HCT116 (cell line): ENCODE data around the gene SETSIP. TPM values are rescaled to one million over a fixed set of nuclear protein-coding genes. Genes with fewer than 3 reads are reported as not detected.

Source experiments
- ATAC-seq: fragments of 200-7000 bp; cut with Tn5 transposase; 2 replicates; pipeline ENCODE4 v1.9.1; 2020; ENCODE audit warnings: mild to moderate bottlenecking, moderate library complexity
- BruUV-seq: library from RNA; stranded (reverse); fragments of 400-500 nt; replicated peaks from 2 replicates; lab custom pipeline; 2021; lab: Mats Ljungman, UMichigan
- CTCF ChIA-PET: fragments of 300-600 bp; sonication (Branson Sonifier 250); formaldehyde crosslinking; loops from one replicate; lab custom pipeline; 2021; ENCODE audit warnings: antibody characterized with exemption; lab: Charles Lee
- POLR2A ChIA-PET: fragments of 300-600, 350-600 bp; sonication (Branson Sonifier 250); formaldehyde crosslinking; loops from one replicate; lab custom pipeline; 2021; ENCODE audit warnings: antibody characterized with exemption; lab: Charles Lee
- RAD21 ChIA-PET, 2 experiments: fragments of 300-600 bp; sonication (Branson Sonifier 250); formaldehyde crosslinking; loops; one replicate each; lab custom pipeline; 2023; ENCODE audit warnings: low total read pairs in 2 of 2; ENCODE audit not compliant: uncharacterized antibody in 2 of 2, unreplicated experiment in 2 of 2, low non-redundant PET in 1 of 2; lab: Charles Lee
- DNase-seq: peaks from one replicate; pipeline ENCODE4 v3.0.0-alpha.2; 2010; ENCODE audit warnings: low read depth, low spot score
- H2AFZ ChIP-seq: fragments of 200-600 bp; shearing (Covaris generic), sonication (generic); 2 replicates; pipeline ENCODE4 v1.6.1; 2017; ENCODE audit warnings: low read depth, mixed run types, mixed read lengths, antibody characterized with exemption, low read length; ENCODE audit not compliant: poor library complexity, severe bottlenecking
- H3K27ac ChIP-seq: 2 replicates; pipeline ENCODE4 v1.5.1; 2012; ENCODE audit warnings: low read depth, low read length
- H3K27me3 ChIP-seq: fragments of 200-600 bp; sonication (generic); 2 replicates; pipeline ENCODE4 v1.6.1; 2016; ENCODE audit warnings: mixed run types, low read length, mixed read lengths; ENCODE audit not compliant: insufficient read depth
- H3K36me3 ChIP-seq, 2 experiments: fragments of 200-500 bp in 1 of 2; fragments of 200-600 bp in 1 of 2; sonication (Bioruptor generic) in 1 of 2; sonication (generic) in 1 of 2; 2 replicates each; pipeline versions ENCODE4 v1.5.1 to v1.6.1; 2014 to 2016; ENCODE audit warnings: low read length in 2 of 2, inconsistent platforms in 1 of 2, mixed read lengths in 1 of 2, mixed run types in 1 of 2; ENCODE audit not compliant: insufficient read depth in 2 of 2, control insufficient read depth in 1 of 2
- H3K4me1 ChIP-seq, 2 experiments: fragments of 200-600 bp in 1 of 2; sonication (generic) in 1 of 2; 2 replicates each; pipeline versions ENCODE4 v1.5.1 to v1.6.1; 2012 to 2017; ENCODE audit warnings: low read length in 2 of 2, inconsistent platforms in 1 of 2, mild to moderate bottlenecking in 1 of 2, mixed read lengths in 1 of 2, mixed run types in 1 of 2, moderate library complexity in 1 of 2; ENCODE audit not compliant: insufficient read depth in 2 of 2, control insufficient read depth in 1 of 2
- H3K4me2 ChIP-seq: fragments of 200-600 bp; sonication (generic); 2 replicates; pipeline ENCODE4 v1.6.1; 2017; ENCODE audit warnings: mixed run types, low read length, mixed read lengths
- H3K4me3 ChIP-seq, 2 experiments: fragments of 200-600 bp in 1 of 2; sonication (generic) in 1 of 2; replicated peaks in 1 of 2; 2 replicates each; pipeline ENCODE4 v1.5.1; 2011 to 2016; ENCODE audit warnings: low read length in 2 of 2, control low read depth in 1 of 2, low read depth in 1 of 2, mild to moderate bottlenecking in 1 of 2, mixed read lengths in 1 of 2, mixed run types in 1 of 2
- H3K79me2 ChIP-seq: fragments of 200-600 bp; sonication (generic); 2 replicates; pipeline ENCODE4 v1.6.1; 2017; ENCODE audit warnings: mild to moderate bottlenecking, mixed run types, low read length, moderate library complexity, mixed read lengths; ENCODE audit not compliant: insufficient read depth
- H3K9ac ChIP-seq: fragments of 200-600 bp; sonication (generic); 2 replicates; pipeline ENCODE4 v1.6.1; 2016; ENCODE audit warnings: low read length, mixed read lengths
- H3K9me2 ChIP-seq: fragments of 200-600 bp; sonication (generic), shearing (Covaris generic); 2 replicates; pipeline ENCODE4 v1.6.1; 2017; ENCODE audit warnings: mixed run types, mild to moderate bottlenecking, moderate library complexity; ENCODE audit not compliant: insufficient read depth
- H3K9me3 ChIP-seq, 2 experiments: fragments of 200-500 bp in 1 of 2; fragments of 200-600 bp in 1 of 2; sonication (Bioruptor generic) in 1 of 2; sonication (generic) in 1 of 2; 2 replicates each; pipeline ENCODE4 v1.6.1; 2014 to 2017; ENCODE audit warnings: low read length in 2 of 2, mixed read lengths in 2 of 2, inconsistent platforms in 1 of 2, low read depth in 1 of 2, mild to moderate bottlenecking in 1 of 2, mixed run types in 1 of 2, moderate library complexity in 1 of 2; ENCODE audit not compliant: control insufficient read depth in 1 of 2, insufficient read depth in 1 of 2
- H4K20me1 ChIP-seq: fragments of 200-600 bp; sonication (generic), shearing (Covaris generic); 2 replicates; pipeline ENCODE4 v1.6.1; 2017; ENCODE audit warnings: mixed run types, mild to moderate bottlenecking, moderate library complexity; ENCODE audit not compliant: insufficient read depth
- EGR1 ChIP-seq: IDR thresholded peaks from 2 replicates; pipeline ENCODE4 v1.6.1; 2012; ENCODE audit warnings: low read depth
- ELF1 ChIP-seq: IDR thresholded peaks from 2 replicates; pipeline ENCODE4 v1.6.1; 2012; ENCODE audit warnings: low read depth, borderline replicate concordance
- FOSL1 ChIP-seq: IDR thresholded peaks from 2 replicates; pipeline ENCODE4 v1.6.1; 2012; ENCODE audit warnings: low read depth
- SP1 ChIP-seq: IDR thresholded peaks from 2 replicates; pipeline ENCODE4 v1.6.1; 2012; ENCODE audit warnings: low read depth
- ZFX ChIP-seq: fragments of 450-650 bp; IDR thresholded peaks from 2 replicates; pipeline ENCODE4 v1.6.1; 2017
- intact Hi-C: fragments of 100-400 bp; cut with micrococcal nuclease; formaldehyde crosslinking; loops from 2 replicates; pipeline ENCODE4 v1.10.0; 2022
- total RNA-seq: library from RNA; stranded (reverse); gene quantifications from one replicate; pipeline ENCODE4 v1.2.1, GENCODE V29; 2021; ENCODE audit not compliant: unreplicated experiment
- TF ChIP-seq, protein P1 (sequence below): IDR thresholded peaks from 2 replicates; pipeline ENCODE4 v1.6.1; 2012; ENCODE audit warnings: low read depth

Gene SETSIP
- total RNA-seq, 1 experiment from 2014 or later, result 0.27 TPM

DNA sequence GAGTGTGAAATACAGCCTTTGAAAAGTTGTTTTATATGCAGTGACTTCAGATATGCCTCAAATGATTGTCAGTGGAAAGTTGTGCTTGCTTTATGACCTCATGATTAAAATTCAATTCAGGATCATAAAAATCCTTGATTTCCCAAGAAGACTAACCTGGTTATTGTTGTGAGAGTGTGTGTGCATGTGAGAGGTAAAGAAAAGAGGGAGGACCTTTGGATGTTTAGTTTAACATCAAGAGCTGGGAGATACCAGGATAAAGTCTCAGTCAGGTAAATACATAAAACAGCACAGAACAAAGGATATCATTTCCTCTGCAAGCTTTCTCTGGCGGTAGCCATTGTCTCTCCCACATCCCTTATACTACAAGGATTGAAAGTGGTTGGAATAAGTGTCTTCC is 19.4 kb upstream of the SETSIP start (continued):
- TF ChIP-seq, protein P1, sequence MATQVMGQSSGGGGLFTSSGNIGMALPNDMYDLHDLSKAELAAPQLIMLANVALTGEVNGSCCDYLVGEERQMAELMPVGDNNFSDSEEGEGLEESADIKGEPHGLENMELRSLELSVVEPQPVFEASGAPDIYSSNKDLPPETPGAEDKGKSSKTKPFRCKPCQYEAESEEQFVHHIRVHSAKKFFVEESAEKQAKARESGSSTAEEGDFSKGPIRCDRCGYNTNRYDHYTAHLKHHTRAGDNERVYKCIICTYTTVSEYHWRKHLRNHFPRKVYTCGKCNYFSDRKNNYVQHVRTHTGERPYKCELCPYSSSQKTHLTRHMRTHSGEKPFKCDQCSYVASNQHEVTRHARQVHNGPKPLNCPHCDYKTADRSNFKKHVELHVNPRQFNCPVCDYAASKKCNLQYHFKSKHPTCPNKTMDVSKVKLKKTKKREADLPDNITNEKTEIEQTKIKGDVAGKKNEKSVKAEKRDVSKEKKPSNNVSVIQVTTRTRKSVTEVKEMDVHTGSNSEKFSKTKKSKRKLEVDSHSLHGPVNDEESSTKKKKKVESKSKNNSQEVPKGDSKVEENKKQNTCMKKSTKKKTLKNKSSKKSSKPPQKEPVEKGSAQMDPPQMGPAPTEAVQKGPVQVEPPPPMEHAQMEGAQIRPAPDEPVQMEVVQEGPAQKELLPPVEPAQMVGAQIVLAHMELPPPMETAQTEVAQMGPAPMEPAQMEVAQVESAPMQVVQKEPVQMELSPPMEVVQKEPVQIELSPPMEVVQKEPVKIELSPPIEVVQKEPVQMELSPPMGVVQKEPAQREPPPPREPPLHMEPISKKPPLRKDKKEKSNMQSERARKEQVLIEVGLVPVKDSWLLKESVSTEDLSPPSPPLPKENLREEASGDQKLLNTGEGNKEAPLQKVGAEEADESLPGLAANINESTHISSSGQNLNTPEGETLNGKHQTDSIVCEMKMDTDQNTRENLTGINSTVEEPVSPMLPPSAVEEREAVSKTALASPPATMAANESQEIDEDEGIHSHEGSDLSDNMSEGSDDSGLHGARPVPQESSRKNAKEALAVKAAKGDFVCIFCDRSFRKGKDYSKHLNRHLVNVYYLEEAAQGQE, result no peak
- no peak for TF ChIP-seq SP1
- TF ChIP-seq FOSL1, result no peak
- TF ChIP-seq ZFX, result no peak
- no peak for TF ChIP-seq EGR1
- TF ChIP-seq, all 23 proteins: peak for 0

DNA sequence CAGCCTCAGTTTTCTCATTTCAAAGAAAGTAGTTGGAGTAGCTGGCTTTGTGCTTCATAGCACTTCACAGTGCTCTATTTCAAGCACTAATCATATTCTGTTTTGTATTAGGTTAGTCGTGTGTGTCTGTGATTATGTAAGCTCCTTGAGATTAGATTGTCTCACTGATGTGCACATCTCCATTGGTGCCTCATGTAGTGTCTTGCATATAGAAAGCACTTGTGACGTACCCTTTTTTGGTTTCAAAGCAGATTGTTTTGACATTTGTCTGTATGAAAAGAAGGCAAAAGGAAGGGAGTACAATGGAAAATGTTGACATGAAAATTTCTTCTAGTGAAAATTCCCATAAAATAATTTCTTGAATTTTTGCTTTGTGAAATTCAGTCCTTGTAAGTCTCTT is 18.9 kb upstream of the SETSIP start:
- ChIA-PET POLR2A (no interaction called here), RAD21 (no interaction called here), CTCF (no interaction called here)
- TF ChIP-seq ELF1, result no peak
- no peaks in the 10 kb centered on the region for H3K36me3 ChIP-seq
- no peak overlapping the region for H2AFZ ChIP-seq
- H3K9me3 ChIP-seq, result no peaks in the 10 kb centered on the region
- DNase-seq (no peak), ATAC-seq (no peak)
- H3K4me3 ChIP-seq, result no peak overlapping the region
- no peak overlapping the region for H3K4me2 ChIP-seq
- no peak overlapping the region for H3K27ac ChIP-seq
- intact Hi-C loops, result no loop called here
- H3K79me2 ChIP-seq, result no peaks in the 10 kb centered on the region
- H4K20me1 ChIP-seq, result no peaks in the 10 kb centered on the region
- H3K9me2 ChIP-seq, result no peaks in the 10 kb centered on the region
- H3K9ac ChIP-seq, result no peak overlapping the region
- H3K27me3 ChIP-seq, result no peaks in the 10 kb centered on the region
- no peaks in the 10 kb centered on the region for H3K4me1 ChIP-seq
- BruUV-seq, result no TSS peak
